ENCODE data around the gene MFGE8. TPM values are rescaled to one million over a fixed set of nuclear protein-coding genes. Genes with fewer than 3 reads are reported as not detected.

The MFGE8 gene
- total RNA-seq, 1 experiment from 2014 or later: 409 TPM

- TF ChIP-seq, protein P1, sequence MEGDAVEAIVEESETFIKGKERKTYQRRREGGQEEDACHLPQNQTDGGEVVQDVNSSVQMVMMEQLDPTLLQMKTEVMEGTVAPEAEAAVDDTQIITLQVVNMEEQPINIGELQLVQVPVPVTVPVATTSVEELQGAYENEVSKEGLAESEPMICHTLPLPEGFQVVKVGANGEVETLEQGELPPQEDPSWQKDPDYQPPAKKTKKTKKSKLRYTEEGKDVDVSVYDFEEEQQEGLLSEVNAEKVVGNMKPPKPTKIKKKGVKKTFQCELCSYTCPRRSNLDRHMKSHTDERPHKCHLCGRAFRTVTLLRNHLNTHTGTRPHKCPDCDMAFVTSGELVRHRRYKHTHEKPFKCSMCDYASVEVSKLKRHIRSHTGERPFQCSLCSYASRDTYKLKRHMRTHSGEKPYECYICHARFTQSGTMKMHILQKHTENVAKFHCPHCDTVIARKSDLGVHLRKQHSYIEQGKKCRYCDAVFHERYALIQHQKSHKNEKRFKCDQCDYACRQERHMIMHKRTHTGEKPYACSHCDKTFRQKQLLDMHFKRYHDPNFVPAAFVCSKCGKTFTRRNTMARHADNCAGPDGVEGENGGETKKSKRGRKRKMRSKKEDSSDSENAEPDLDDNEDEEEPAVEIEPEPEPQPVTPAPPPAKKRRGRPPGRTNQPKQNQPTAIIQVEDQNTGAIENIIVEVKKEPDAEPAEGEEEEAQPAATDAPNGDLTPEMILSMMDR (IDR thresholded peaks at IDR 0.05; ENCODE audit: insufficient read depth in 1 of 2, low read depth in 1 of 2, low read length in 1 of 2, severe bottlenecking in 1 of 2, unreplicated experiment in 1 of 2): no peak
- Histone ChIP-seq H3K4me1 (no peaks in the 10 kb centered on the region), H3K27me3 (replicated peaks; ENCODE audit: control insufficient read depth, insufficient read depth, low read length) (no peaks in the 10 kb centered on the region), H3K36me3 (ENCODE audit: control insufficient read depth, insufficient read depth, low read length) (no peaks in the 10 kb centered on the region; the same call in none of the 2 replicates), H3K4me3 (ENCODE audit: low read depth, low read length) (no peak within 1 kb of the TSS), H3K9me3 (no peaks in the 10 kb centered on the region)
- H3K4me1 Mint-ChIP-seq (ENCODE audit: low read depth, unreplicated experiment): no peaks in the 10 kb centered on the region
- H3K27ac Mint-ChIP-seq (ENCODE audit: unreplicated experiment): no peak within 1 kb of the TSS
- H3K36me3 Mint-ChIP-seq (ENCODE audit: insufficient read depth, unreplicated experiment): peaks cover 48% of the 10 kb centered on the region
- ChIA-PET CTCF (no interaction called here), POLR2A (no interaction called here)
- no peaks in the 10 kb centered on the region for H3K27me3 Mint-ChIP-seq (ENCODE audit: insufficient read depth, unreplicated experiment)
- H3K4me3 Mint-ChIP-seq (ENCODE audit: unreplicated experiment): no peak within 1 kb of the TSS
- DNase-seq: no peak
- intact Hi-C loops (cut with micrococcal nuclease; ENCODE audit: unreplicated experiment): no loop called here
- BruUV-seq (replicated peaks): no TSS peak
- no peaks in the 10 kb centered on the region for H3K9me3 Mint-ChIP-seq (ENCODE audit: unreplicated experiment)
Observed at GRCh38 chr15:88894819-88895767, 18.1 kb downstream of the MFGE8 start, which contains the start of gene HAPLN3. HAPLN3 (minus strand) TSS chr15:88895544; CDS start chr15:88887298, 8,246 bp downstream.

- TF ChIP-seq, protein P1 (IDR thresholded peaks at IDR 0.05; ENCODE audit: insufficient read depth in 1 of 2, low read depth in 1 of 2, low read length in 1 of 2, severe bottlenecking in 1 of 2, unreplicated experiment in 1 of 2): peak in 1 of 2 experiments; percentile 41
- Mint-ChIP-seq H3K9me3 (ENCODE audit: unreplicated experiment) (no peaks in the 10 kb centered on the region), H3K36me3 (ENCODE audit: insufficient read depth, unreplicated experiment) (peaks cover 48% of the 10 kb centered on the region), H3K27me3 (ENCODE audit: insufficient read depth, unreplicated experiment) (no peaks in the 10 kb centered on the region), H3K27ac (ENCODE audit: unreplicated experiment) (no peak overlapping the region), H3K4me3 (ENCODE audit: unreplicated experiment) (no peak overlapping the region), H3K4me1 (ENCODE audit: low read depth, unreplicated experiment) (no peaks in the 10 kb centered on the region)
- Histone ChIP-seq H3K36me3 (ENCODE audit: control insufficient read depth, insufficient read depth, low read length) (no peaks in the 10 kb centered on the region; the same call in none of the 2 replicates), H3K4me1 (no peaks in the 10 kb centered on the region), H3K27me3 (replicated peaks; ENCODE audit: control insufficient read depth, insufficient read depth, low read length) (no peaks in the 10 kb centered on the region), H3K9me3 (no peaks in the 10 kb centered on the region), H3K4me3 (ENCODE audit: low read depth, low read length) (no peak overlapping the region)
- DNase-seq: peak in 1 of 2 experiments; percentile 46
- CTCF ChIA-PET: no interaction called here
- intact Hi-C loops (cut with micrococcal nuclease; ENCODE audit: unreplicated experiment): no loop called here
- POLR2A ChIA-PET: no interaction called here
- no TSS peak for BruUV-seq (replicated peaks)
Observed at GRCh38 chr15:88894348-88894818, 18.8 kb downstream of the MFGE8 start.

GRCh38 chr15:88891540-88892254 is 21.5 kb downstream of the MFGE8 start:
- TF ChIP-seq, protein P1 (IDR thresholded peaks at IDR 0.05; ENCODE audit: insufficient read depth in 1 of 2, low read depth in 1 of 2, low read length in 1 of 2, severe bottlenecking in 1 of 2, unreplicated experiment in 1 of 2): no peak
- Histone ChIP-seq H3K4me3 (ENCODE audit: low read depth, low read length) (no peak overlapping the region), H3K36me3 (ENCODE audit: control insufficient read depth, insufficient read depth, low read length) (no peaks in the 10 kb centered on the region; the same call in 1 of the 2 replicates), H3K27me3 (replicated peaks; ENCODE audit: control insufficient read depth, insufficient read depth, low read length) (no peaks in the 10 kb centered on the region), H3K9me3 (no peaks in the 10 kb centered on the region), H3K4me1 (no peaks in the 10 kb centered on the region)
- DNase-seq: no peak
- no TSS peak for BruUV-seq (replicated peaks)
- Mint-ChIP-seq H3K27ac (ENCODE audit: unreplicated experiment) (no peak overlapping the region), H3K4me1 (ENCODE audit: low read depth, unreplicated experiment) (no peaks in the 10 kb centered on the region), H3K9me3 (ENCODE audit: unreplicated experiment) (no peaks in the 10 kb centered on the region), H3K4me3 (ENCODE audit: unreplicated experiment) (no peak overlapping the region), H3K36me3 (ENCODE audit: insufficient read depth, unreplicated experiment) (peaks cover 29% of the 10 kb centered on the region), H3K27me3 (ENCODE audit: insufficient read depth, unreplicated experiment) (no peaks in the 10 kb centered on the region)
- ChIA-PET POLR2A (no interaction called here), CTCF (no interaction called here)
- intact Hi-C loops (cut with micrococcal nuclease; ENCODE audit: unreplicated experiment): no loop called here
